Limb (tissue), 2 donors: ENCODE data around the gene MRGPRG.

ENCODE experiments used
- DNase-seq, 2 donors: peaks; one replicate each; pipeline ENCODE4 v3.0.0-alpha.2; 2016; ENCODE audit errors: extremely low spot score in 2 of 2

Gene MRGPRG

DNA sequence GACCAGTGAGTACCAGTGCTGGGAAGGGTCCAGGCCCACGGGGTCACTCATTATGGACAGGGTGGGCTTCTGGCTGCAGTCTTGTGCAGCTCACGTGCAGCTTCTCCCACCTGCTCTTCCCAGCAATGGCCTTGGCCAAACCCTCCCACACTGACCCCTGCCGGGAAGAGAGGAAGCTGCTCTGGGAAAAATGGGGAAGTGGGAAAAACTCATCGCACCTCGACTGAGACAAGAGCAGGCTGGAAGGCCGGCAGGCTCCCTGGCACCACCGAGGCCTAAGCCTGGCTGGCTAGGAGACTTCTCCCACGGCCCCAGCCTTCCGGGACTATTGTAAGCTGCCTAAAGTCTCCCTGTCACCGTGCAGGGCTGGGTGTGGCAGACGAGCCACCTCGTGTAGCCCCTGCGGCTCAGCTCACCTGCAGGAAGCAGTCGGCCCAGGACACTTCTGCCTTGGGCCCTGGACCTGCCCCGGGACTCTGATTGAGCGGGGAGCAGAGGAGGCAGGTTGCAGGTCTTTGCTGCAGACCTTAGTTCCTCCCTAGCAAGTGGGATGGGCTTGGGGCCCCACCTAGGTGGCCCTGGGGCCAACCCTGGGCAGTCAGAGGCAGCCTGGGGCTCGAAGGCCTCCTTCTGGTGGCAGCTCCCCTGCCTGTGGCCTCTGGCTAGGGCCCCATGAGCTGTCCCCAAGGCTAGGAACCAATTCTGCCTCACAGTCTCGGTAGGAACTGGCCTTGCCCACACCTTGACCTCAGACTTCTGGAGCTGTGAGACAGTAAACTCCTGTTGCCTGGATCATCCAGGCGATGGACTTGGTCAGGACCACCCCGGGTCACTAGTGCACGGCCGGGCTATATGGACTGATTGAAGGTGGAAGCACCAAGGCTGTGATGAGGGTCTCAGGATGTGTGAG is 23.1 kb downstream of the MRGPRG start:
- DNase-seq, result no peak

DNA sequence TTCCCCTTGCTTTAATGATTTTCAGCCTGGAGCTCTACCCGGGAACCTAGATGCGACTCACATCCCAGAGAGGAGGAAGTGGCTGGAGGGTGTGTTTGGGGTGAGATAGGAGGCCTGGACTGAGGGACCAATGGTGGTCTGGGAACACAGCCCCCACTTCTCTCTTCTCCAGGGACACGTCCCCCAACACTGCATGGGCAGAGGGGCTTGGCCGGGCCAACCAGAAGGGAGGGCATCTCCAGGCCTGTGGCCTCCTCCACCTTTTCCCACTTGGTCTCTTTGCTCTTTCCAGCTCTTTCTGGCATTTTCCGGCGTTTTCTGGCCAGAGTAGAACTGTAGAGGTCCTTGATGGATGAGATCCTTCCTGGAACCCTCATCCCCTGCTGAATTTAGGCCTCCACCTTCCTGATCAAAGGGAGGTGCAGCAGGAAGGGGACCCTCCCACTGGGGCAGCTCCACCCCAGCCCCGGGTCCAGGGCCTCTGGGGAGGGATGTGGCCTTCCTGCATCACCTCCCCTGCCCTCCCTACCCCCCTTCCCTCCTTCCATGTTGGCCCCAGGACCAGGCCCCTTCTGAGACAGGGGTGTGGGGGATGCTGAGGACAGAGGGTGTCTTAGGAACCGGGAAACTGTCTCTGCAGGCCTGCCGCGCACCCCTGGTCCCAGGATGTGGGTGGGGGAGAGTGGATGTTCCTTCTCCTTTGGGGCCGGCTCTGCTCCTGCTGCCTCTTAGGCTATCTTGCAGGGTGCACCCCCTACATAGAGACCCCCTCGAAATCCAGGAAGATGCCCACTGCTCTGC is 24.4 kb downstream of the MRGPRG start:
- DNase-seq, result no peak

DNA sequence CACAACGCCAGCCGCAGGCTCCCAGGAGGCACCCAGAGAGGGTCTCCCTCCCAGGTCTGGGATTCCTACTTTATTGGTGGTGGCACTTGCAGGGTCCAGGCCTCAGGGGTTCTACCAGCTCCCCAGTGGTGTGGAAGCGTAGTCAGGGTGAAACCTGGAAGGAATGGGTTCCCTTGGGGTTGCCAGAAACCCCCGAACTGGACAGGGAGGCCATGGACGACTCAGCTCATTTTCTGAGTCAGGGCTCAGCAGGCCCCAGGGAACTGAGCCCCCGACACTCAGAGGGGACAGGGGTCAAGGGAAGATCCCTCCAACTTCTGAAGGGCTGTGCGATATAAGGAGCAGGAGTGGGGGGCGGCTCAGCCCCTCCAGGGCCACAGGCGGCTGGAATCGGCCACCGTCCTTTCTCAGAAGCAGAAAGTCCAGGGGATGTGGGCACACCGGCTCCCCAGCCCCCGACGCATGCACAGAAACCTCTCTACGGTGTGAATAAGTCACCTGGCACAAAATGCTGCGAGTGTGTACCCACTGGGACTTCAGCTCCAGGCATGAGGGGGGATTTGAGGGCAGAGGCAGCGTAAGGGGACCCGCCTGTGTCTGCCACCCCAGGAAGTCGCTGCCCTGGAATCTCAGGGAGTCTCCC is 25.1 kb downstream of the MRGPRG start:
- no peak for DNase-seq

DNA sequence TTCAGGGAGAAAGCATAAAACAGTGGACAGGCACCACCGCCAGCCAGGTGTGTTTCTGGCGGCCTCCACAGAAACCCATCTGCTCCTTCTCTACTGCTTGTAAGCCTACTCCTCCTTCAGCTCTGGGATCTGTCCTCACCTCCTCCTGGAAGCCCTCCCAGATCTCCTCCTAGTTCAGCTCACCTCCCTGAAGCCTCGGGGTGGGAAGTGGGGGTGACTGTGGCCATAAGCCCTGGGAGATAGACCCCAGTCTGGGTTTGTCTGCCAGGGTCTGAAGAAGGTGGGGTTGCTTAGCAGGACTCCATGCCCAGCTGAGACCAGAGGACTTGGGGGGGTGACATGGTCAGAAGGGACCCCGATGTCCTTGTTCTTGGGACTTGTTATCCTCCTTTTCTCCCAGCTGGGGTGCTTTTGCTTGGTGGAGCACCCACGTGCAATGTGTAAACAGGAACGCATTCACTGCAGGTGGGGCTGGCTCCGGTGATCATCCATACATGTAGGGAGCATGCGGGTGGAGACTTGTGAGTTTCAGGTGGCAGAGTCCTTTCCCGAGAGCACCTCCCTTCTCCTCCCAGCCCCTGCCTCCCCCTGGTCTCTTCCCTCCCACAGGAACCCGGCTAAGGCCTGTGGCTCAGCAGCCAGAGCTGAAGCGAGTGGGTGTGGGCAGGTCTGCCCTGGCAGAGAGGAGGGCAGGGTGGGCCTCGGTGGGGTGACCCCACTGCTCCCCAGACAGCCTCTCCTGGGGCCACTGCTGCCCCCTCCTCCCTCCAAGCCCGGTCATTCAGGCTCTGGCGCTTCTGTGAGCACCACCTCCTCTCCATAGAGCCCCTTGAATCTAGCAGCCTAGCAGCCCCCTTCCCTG is 25.9 kb downstream of the MRGPRG start:
- no peak for DNase-seq

DNA sequence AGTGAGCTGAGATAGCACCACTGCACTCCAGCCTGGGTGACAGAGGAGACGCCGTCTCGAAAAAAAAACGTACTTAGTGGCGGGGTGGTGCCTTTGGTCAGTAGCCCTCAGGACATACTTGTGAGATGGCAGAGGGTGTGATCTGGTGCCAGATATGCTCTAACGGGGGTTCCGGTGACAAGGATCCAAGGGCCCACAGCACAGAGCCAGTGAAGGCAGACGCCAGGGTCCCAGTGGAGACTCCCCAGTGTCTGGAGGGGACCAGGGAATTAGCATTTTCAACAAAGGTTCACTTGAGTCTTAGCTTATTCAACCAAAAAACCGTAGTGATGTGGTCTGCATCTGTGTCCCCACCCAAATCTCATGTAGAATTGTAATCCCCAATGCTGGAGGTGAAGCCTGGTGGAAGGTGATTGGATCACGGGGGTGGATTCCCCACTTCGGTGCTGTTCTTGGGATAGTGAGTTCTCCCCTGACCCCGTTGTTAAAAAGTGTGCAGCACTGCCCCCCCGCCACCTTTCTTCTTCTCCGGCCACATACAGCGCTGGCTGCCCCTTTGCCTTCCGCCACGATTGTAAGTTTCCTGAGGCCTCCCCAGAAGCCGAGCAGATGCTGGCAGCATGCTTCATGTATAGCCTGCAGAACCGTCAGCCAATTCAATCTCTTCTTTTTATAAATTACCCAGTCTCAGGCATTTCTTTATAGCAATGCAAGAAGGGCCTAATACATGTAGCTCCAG is 26.9 kb downstream of the MRGPRG start:
- no peak for DNase-seq

DNA sequence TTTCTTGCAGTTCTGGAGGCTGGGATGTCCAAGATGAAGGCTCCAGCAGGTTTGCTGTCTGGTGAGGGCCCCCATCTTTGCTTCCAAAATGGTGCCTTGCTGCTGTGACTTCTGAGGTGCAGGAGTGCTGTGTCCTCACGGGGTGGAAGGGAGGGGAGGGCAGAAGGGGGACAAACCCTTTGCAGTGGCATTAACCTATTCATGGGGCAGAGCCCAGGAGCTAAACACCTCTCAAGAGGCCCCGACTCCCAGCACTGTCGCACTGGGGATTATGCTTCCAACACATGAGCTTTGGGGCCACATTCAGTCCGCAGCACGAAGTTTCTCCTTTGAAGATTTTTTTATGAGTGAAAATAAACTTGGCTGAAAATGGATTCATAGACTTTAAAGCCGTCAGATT is 28.0 kb downstream of the MRGPRG start:
- DNase-seq, result no peak

DNA sequence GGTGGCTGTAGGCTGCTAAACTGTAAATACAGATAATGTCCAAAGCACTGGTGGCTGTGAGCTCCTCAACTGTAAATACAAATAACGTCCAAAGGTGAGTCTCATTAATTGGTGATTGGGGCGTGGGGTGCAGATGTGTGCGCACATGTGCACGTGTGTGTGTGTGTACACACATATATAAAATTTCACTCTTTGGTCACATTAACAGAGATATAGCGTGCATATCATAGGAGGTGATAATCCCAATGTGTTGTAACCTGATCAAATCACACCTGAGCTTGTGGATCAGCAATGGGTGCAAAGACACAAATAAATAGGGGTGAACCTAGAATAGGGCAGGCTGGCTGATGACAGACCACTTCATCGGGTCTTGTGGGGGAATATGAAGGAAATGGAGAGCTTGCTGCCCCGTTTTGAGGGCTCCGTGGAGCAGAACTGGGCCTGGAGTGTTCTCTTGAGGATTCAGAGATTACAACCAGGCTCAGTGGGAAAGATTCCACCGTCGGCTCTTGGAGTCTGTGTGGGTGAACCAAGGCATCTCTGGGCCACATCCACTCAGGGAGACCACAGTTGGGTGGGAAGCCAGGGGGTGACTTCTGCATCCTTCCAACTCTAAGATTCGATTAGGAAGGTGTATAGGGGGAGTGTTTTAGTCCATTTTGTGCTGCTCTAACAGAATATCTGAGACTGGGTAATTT is 28.6 kb downstream of the MRGPRG start:
- DNase-seq, result no peak

DNA sequence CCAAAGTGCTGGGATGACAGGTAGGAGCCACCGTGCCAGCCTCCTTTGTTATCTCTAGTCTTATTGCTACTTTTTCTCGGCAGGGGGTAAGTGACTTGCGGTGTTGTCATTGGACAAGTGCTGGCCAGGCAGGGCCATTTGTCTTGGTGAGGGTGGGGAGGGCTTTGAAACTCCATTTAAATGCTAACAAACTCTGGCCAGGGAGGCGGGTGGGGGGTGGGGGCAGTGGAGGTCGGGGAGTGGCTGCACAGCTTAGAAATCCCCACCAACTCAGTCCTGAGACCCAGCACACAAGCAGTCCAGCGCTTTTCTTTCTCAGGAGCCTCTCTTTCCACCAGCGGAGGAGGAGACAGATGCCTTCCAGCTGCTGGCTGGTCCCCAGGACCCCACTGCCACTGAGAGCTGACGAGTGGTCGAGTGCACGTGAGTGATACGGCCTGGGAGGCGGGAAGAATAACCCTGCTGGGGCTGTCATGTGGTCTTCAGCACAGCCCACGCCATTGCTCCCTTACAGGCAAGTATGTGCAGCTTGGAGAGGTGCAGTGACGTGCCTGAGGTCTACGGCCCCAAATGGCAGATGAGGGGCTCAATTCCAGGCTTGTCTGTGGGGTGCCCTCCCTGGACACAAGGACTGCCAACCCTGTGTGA is 29.3 kb downstream of the MRGPRG start:
- no peak for DNase-seq

DNA sequence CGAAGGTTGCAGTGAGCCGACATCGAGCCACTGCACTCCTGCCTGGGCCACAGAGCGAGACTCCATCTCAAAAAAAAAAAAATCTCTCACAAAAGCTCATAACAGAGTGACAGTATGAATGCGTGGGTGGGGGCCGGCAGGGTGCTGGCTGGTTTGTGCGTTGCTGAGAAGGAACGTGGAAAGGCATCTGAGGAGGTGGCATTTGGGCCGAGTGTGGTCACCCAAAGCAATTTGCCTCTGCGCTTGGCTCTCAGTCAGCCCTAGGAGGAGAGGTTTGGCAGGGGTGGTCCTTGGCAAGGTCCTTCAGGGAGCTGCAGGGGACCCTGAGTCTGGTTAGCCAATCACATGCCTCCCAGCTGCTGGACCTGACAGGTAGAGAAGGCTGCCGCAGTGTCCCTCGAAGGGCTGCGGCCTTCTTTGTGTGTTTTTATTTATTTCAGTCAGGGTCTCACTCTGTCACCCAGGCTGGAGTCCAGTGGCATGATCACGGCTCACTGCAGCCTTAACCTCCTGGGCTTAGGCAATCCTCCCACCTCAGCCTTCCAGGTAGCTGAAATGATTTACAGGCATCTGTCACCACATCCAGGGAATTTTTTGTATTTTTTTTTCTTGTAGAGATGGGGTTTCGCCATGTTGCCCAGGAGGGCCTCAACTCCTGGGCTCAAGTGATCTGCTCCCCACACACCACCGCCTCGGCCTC is 30.0 kb downstream of the MRGPRG start:
- no peak for DNase-seq

DNA sequence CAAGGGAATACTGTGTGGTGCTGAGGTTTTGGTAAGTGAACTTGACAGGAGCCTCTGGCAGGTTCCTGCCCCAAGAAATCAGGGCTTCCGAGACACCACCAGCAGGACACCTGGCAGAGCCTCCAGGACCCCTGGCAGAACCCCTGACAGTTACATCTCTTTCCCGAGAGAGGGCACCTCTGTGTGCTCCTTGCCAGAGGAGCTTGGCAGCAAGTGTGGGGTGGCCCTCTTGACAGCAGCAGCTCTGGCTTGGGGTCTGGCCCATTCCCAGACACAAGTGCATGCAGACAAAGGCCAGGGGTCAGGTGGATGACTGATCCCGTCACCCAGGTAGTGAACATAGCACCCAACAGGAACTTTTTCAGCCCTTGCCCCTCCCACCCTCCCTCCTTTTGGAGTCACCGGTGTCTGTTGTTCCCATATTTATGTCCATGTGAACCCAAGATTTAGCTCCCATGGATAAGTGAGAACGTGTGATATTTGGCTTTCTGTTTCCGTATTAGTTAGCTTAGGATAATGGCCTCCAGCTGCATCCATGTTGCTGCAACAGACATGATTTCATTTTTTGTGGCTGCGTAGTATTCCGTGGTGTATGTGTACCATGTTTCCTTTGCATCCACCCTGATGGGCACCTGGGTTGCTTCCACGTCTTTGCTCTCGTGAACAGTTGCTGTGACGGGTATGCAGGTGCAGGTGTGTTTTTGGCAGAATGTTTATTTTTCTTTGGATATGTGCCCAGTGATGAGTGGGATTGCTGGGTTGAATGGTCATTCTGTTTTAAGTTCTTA is 32.3 kb downstream of the MRGPRG start:
- DNase-seq, result no peak

DNA sequence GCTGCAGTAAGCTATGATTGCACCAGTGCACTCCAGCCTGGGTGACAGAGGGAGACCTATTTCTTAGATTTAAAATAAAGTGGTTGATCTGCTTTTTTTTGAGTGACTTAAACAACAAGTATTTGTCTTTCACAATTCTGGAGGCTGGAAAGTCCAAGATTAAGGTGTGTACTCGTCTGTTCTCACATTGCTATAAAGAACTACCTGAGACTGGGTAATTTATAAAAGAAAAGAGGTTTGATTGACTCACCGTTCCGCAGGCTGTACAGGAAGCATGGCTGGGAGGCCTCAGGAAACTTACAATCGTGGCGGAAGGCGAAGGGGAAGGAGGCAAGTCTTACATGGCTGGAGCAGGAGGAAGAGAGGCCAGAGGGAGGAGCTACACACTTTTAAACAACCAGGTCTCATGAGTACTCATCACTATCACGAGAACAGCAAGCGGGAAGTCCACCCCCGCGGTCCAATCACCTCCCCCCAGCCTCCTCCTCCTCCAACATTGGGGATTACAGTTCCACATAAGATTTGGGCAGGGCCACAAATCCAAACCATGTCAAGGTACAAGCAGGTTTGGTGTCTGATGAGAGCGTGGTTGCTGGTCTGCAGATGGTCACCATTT is 33.8 kb downstream of the MRGPRG start:
- DNase-seq, result no peak

DNA sequence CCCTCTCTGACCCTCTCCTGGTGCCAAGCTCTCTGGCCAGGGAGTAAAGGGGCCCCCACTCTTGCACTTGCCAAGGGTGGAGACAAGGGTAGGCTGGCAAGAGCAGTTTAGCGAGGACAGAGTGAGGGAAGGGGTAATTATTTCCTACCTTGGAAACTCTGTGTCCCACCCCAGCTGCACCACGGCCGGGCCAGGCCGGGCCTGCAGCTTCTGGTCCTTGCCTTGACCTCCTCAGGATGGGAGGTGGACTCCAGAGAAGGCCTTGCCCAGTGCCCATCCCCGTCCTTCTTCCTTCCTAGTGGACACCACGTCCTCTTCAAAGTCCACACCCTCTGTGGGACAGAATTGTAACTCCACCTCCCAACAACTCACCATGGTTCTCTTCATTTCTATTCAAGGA is 35.1 kb downstream of the MRGPRG start:
- no peak for DNase-seq

DNA sequence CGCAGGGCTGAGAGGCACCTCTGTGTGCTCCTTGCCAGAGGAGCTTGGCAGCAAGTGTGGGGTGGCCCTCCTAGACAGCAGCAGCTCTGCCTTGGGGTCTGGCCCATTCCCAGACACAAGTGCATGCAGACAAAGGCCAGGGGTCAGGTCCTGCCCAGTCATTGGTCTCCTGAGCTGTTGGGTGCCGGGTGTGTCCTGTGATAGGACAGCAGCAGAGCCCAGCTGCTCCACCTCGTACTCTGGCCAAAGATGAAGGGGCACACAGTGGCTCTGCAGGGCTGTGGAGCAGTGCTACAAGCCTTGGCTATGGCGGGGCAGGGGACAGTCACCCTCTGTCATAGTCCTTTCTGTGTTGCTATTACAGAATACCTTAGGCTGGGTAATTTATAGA is 36.2 kb downstream of the MRGPRG start:
- no peak for DNase-seq

DNA sequence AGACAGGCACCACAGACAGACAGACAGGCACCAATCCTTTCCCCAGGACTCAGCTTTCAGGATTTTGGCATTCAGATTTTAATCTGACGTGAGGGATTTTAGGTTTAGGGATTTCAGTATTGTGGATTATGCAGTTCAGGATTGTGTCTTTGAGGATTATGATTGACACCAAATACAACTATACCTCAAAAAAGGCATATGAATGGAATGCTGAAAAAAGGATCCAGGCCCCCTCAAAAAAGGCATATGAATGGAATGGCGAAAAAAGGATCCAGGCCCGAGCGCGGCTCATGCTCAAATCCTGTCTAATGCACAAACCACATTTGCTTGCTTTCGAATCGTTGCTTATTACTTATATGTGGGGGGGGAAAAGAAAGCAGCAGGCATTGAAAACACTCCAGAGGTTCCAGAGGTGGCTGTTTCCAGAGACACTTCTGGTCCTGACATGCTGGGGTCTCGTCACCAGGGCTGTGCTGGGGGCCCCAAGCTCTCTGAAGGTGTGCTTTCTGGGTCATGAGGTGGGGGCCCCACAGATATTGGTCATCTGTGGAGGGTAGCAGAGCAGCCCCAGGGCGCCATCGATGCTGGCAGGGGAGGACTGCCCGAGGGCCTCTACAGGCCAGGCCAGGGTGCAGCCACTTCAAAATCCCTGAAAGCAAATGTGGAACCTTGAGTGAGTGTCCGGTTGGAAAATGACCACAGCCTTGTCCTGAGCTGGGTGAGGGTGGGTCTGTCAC is 36.7 kb downstream of the MRGPRG start:
- no peak for DNase-seq

DNA sequence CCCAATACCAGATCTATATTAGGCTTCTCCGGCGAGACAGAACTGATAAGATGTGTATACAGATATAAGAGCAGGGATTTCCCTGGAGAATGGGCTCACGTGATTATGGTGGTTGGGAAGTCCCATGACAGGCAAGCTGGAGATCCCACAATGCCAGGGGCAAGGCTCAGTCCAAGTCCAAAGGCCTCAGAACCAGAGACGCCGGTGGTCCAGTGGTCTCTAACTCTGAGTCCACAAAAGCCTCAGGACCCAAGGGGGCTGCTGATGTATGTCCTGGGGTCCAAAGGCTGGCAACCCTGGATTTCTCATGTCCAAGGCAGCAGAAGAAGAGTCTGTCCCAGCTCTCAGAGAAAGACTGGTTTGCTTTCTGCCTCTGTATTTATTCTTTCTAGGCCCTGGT is 37.7 kb downstream of the MRGPRG start:
- DNase-seq, result no peak

DNA sequence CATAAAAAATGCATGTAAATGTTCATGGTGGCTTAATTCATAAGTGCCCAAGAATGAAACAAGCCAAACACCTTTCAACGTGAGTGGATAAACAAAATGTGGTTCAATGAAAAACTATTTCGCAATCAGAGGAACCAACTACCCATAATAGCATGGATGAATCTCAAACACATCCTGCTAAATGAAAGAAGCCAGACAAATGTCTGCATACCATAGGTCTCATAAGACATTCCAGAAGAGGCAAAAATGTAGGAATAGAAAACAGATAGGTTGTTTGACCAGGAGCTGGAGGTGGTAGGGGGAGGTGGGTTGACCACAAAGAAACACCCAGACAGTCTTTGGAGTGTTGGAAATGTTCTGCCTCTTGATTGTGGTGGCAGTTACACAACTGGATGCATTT is 40.3 kb downstream of the MRGPRG start:
- no peak for DNase-seq

DNA sequence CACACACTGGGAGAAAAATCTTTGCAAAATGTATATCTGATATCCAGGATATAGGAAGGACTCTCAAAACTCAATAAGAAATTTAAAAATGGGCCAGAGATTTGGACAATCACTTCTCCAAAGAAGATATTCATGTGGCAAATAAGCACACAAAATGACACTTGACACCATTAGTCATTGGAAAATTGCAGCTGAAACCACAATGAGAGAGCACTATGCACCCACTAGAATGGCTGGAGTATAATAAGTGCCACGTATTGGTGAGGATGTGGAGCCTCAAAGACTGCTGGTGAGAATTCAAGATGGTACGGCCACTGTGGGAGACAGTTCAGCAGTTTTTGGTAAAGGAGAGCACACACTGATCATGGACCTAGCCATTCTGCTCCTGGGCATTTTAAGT is 40.7 kb downstream of the MRGPRG start:
- DNase-seq, result no peak
